ENCODE measurements around the gene DUSP22. TPM values are rescaled to one million over a fixed set of nuclear protein-coding genes. Genes with fewer than 3 reads are reported as not detected.

DUSP22 gene
- total RNA-seq, 1 experiment from 2014 or later, result 19.2 TPM

DNA sequence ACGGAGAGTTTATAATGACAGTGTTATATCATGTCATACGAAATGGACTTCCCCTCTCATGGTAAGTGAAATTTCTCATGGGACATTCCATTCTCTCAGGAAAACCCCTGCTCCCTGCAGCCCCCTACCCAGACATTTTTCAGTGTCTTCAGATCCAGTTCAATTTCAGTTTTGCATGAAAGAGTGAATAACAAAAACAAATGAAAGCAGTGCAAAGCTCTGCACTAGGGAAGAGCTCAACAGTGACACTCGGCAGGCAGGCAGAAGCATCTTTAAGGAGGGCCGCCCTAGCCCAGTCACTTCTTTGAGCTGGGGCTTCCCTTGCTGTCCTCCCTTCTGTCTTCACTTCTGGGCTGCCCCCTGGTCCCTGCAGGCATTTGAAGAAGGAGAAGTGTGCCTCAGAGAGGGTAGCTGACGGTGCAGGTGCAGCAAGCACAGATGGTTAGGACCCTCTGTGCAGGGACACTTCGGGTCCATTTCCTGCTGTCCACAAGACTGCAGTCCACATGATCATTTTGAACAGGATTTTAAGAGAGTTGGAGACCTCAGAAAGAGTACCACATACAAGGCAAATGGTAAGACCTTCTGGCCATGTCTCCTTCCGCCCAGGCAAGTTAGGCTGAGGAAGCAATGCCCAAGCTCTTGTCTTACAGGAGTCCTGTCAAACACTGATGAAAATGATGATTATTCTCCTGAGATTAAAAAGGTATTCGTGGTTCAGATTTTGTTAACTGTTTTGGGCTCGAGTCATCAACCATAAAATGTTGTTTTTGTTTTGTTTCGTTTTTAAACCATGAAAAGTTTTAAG is 5.4 kb upstream of the DUSP22 start:
- no TSS peak for BruUV-seq (replicated peaks)
- H3K4me2 ChIP-seq (ENCODE audit: low read length), result no peak overlapping the region
- no peak overlapping the region for H3K9ac ChIP-seq (ENCODE audit: low read length)
- intact Hi-C loops (cut with micrococcal nuclease), result no loop called here
- POLR2A ChIA-PET, result no interaction called here
- no peaks in the 10 kb centered on the region for H3K36me3 ChIP-seq (ENCODE audit: control insufficient read depth in 1 of 2, insufficient read depth in 2 of 2, low read length in 2 of 2)
- RAD21 ChIA-PET (ENCODE audit: low non-redundant PET in 1 of 2, low total read pairs in 2 of 2, uncharacterized antibody in 2 of 2, unreplicated experiment in 2 of 2), result no interaction called here
- H3K27ac ChIP-seq (ENCODE audit: low read depth, low read length), result no peak overlapping the region
- H3K27me3 ChIP-seq (ENCODE audit: insufficient read depth, low read length), result peaks cover 26% of the 10 kb centered on the region; the same call in 1 of the 2 replicates
- no peak overlapping the region for H3K4me3 ChIP-seq (replicated peaks in 1 of 2; ENCODE audit: low read depth in 1 of 2, low read length in 2 of 2)
- no peak for ATAC-seq
- H3K9me2 ChIP-seq (ENCODE audit: insufficient read depth), result no peaks in the 10 kb centered on the region
- 0 out of 4 replicates have a peak, but pooled peaks cover 0 to 4% of the 10 kb centered on the region in 2 experiments for H3K9me3 ChIP-seq (ENCODE audit: control insufficient read depth in 1 of 2, insufficient read depth in 1 of 2, low read depth in 1 of 2, low read length in 2 of 2)
- no peaks in the 10 kb centered on the region for H4K20me1 ChIP-seq (ENCODE audit: insufficient read depth)
- TF ChIP-seq POLR2AphosphoS5 (IDR thresholded peaks at IDR 0.05; ENCODE audit: low read depth, low read length) (no peak), EZH2 (IDR thresholded peaks at IDR 0.05) (no peak), JUND (IDR thresholded peaks at IDR 0.05) (no peak), EGR1 (IDR thresholded peaks at IDR 0.05; ENCODE audit: low read depth) (no peak), CBX3 (IDR thresholded peaks at IDR 0.05; ENCODE audit: low read depth) (no peak), POLR2A (IDR thresholded peaks at IDR 0.05; ENCODE audit: borderline replicate concordance, extremely low read depth, insufficient read depth, insufficient read length) (no peak), SRF (IDR thresholded peaks at IDR 0.05; ENCODE audit: low read depth) (no peak), SP1 (IDR thresholded peaks at IDR 0.05; ENCODE audit: low read depth) (no peak), ZNF274 (IDR thresholded peaks at IDR 0.05; ENCODE audit: low read depth, low read length) (no peak), TCF7L2 (IDR thresholded peaks at IDR 0.05; ENCODE audit: borderline replicate concordance, extremely low read depth, insufficient read depth, insufficient read length) (no peak), FOSL1 (IDR thresholded peaks at IDR 0.05; ENCODE audit: low read depth) (no peak), EZH2phosphoT487 (IDR thresholded peaks at IDR 0.05; ENCODE audit: borderline replicate concordance) (no peak)
- TF ChIP-seq, protein P1, sequence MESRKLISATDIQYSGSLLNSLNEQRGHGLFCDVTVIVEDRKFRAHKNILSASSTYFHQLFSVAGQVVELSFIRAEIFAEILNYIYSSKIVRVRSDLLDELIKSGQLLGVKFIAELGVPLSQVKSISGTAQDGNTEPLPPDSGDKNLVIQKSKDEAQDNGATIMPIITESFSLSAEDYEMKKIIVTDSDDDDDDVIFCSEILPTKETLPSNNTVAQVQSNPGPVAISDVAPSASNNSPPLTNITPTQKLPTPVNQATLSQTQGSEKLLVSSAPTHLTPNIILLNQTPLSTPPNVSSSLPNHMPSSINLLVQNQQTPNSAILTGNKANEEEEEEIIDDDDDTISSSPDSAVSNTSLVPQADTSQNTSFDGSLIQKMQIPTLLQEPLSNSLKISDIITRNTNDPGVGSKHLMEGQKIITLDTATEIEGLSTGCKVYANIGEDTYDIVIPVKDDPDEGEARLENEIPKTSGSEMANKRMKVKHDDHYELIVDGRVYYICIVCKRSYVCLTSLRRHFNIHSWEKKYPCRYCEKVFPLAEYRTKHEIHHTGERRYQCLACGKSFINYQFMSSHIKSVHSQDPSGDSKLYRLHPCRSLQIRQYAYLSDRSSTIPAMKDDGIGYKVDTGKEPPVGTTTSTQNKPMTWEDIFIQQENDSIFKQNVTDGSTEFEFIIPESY (IDR thresholded peaks at IDR 0.05; ENCODE audit: extremely low read depth, insufficient replicate concordance, low read length), result no peak
- TF ChIP-seq, protein P2, sequence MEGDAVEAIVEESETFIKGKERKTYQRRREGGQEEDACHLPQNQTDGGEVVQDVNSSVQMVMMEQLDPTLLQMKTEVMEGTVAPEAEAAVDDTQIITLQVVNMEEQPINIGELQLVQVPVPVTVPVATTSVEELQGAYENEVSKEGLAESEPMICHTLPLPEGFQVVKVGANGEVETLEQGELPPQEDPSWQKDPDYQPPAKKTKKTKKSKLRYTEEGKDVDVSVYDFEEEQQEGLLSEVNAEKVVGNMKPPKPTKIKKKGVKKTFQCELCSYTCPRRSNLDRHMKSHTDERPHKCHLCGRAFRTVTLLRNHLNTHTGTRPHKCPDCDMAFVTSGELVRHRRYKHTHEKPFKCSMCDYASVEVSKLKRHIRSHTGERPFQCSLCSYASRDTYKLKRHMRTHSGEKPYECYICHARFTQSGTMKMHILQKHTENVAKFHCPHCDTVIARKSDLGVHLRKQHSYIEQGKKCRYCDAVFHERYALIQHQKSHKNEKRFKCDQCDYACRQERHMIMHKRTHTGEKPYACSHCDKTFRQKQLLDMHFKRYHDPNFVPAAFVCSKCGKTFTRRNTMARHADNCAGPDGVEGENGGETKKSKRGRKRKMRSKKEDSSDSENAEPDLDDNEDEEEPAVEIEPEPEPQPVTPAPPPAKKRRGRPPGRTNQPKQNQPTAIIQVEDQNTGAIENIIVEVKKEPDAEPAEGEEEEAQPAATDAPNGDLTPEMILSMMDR (IDR thresholded peaks at IDR 0.05 in 2 of 3, conservative IDR thresholded peaks at IDR 0.05 in 1 of 3; ENCODE audit: borderline replicate concordance in 1 of 3, insufficient read depth in 1 of 3, low read depth in 2 of 3, low read length in 2 of 3), result no peak
- TF ChIP-seq, protein P3, sequence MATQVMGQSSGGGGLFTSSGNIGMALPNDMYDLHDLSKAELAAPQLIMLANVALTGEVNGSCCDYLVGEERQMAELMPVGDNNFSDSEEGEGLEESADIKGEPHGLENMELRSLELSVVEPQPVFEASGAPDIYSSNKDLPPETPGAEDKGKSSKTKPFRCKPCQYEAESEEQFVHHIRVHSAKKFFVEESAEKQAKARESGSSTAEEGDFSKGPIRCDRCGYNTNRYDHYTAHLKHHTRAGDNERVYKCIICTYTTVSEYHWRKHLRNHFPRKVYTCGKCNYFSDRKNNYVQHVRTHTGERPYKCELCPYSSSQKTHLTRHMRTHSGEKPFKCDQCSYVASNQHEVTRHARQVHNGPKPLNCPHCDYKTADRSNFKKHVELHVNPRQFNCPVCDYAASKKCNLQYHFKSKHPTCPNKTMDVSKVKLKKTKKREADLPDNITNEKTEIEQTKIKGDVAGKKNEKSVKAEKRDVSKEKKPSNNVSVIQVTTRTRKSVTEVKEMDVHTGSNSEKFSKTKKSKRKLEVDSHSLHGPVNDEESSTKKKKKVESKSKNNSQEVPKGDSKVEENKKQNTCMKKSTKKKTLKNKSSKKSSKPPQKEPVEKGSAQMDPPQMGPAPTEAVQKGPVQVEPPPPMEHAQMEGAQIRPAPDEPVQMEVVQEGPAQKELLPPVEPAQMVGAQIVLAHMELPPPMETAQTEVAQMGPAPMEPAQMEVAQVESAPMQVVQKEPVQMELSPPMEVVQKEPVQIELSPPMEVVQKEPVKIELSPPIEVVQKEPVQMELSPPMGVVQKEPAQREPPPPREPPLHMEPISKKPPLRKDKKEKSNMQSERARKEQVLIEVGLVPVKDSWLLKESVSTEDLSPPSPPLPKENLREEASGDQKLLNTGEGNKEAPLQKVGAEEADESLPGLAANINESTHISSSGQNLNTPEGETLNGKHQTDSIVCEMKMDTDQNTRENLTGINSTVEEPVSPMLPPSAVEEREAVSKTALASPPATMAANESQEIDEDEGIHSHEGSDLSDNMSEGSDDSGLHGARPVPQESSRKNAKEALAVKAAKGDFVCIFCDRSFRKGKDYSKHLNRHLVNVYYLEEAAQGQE (IDR thresholded peaks at IDR 0.05; ENCODE audit: low read depth), result no peak
- peaks cover 4 to 8% of the 10 kb centered on the region in 2 experiments; a peak in 3 of 4 replicates for H3K4me1 ChIP-seq (ENCODE audit: control insufficient read depth in 1 of 2, insufficient read depth in 2 of 2, low read length in 2 of 2)
- DNase-seq (ENCODE audit: low read depth, low spot score), result no peak
- CTCF ChIA-PET, result no interaction called here
- H3K79me2 ChIP-seq (ENCODE audit: insufficient read depth, low read length), result no peaks in the 10 kb centered on the region
- no peak overlapping the region for H2AFZ ChIP-seq (ENCODE audit: low read depth, low read length, poor library complexity, severe bottlenecking)
